ENCODE measurements around the gene PRSS33. TPM values are rescaled to one million over a fixed set of nuclear protein-coding genes. Genes with fewer than 3 reads are reported as not detected.

The PRSS33 gene
- total RNA-seq, 4 donors from 2014 or later, result not detected

DNA sequence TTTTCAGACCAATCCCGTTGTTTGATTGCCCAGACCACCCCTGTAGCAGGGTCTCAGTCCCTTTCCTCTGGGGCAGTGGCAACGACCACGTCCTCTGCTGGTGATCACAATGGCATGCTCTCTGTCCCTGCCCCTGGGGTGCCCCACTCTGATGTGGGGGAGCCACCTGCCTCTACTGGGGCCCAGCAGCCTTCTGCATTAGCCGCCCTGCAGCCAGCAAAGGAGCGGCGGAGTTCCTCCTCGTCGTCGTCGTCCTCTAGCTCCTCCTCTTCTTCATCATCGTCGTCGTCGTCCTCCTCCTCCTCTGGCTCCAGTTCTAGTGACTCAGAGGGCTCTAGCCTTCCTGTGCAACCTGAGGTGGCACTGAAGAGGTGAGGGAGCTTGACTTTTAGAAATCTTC is 19.5 kb downstream of the PRSS33 start:
- 62 to 67% methylated on average over 14 of the region's 14 CpGs for WGBS, 2 donors
- no peak for DNase-seq (ENCODE audit: low spot score in 2 of 2)
- intact Hi-C loops (cut with DNase I; ENCODE audit: low total_unique reads), result no loop called here

DNA sequence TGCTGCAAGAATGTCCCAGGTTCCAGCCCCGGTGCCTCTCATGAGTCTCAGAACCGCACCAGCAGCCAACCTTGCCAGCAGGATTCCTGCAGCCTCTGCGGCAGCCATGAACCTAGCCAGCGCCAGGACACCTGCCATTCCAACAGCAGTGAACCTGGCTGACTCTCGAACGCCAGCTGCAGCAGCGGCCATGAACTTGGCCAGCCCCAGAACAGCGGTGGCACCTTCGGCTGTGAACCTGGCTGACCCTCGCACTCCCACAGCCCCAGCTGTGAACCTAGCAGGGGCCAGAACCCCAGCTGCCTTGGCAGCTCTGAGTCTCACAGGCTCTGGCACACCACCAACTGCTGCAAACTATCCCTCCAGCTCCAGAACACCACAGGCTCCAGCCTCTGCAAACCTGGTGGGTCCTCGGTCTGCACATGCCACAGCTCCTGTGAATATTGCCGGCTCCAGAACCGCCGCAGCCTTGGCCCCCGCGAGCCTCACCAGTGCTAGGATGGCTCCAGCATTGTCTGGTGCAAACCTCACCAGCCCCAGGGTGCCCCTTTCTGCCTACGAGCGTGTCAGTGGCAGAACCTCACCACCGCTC is 20.1 kb downstream of the PRSS33 start:
- intact Hi-C loops (cut with DNase I; ENCODE audit: low total_unique reads), result no loop called here
- TF ChIP-seq, protein P1, sequence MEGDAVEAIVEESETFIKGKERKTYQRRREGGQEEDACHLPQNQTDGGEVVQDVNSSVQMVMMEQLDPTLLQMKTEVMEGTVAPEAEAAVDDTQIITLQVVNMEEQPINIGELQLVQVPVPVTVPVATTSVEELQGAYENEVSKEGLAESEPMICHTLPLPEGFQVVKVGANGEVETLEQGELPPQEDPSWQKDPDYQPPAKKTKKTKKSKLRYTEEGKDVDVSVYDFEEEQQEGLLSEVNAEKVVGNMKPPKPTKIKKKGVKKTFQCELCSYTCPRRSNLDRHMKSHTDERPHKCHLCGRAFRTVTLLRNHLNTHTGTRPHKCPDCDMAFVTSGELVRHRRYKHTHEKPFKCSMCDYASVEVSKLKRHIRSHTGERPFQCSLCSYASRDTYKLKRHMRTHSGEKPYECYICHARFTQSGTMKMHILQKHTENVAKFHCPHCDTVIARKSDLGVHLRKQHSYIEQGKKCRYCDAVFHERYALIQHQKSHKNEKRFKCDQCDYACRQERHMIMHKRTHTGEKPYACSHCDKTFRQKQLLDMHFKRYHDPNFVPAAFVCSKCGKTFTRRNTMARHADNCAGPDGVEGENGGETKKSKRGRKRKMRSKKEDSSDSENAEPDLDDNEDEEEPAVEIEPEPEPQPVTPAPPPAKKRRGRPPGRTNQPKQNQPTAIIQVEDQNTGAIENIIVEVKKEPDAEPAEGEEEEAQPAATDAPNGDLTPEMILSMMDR (IDR thresholded peaks at IDR 0.05), result no peak
- no peak for TF ChIP-seq POLR2A (IDR thresholded peaks at IDR 0.05)
- DNase-seq (ENCODE audit: low spot score in 2 of 2), result no peak
- WGBS, 2 donors, result 83 to 84% methylated on average over 14 to 15 of the region's 19 CpGs
- no peak overlapping the region for H3K4me3 ChIP-seq (ENCODE audit: low read depth, poor library complexity, severe bottlenecking)

More for the DNA sequence above, 19.5 kb downstream of the PRSS33 start:
- H3K4me3 ChIP-seq (ENCODE audit: low read depth, poor library complexity, severe bottlenecking), result no peak overlapping the region
- TF ChIP-seq, protein P1 (IDR thresholded peaks at IDR 0.05), result no peak
- TF ChIP-seq POLR2A (IDR thresholded peaks at IDR 0.05), result no peak

DNA sequence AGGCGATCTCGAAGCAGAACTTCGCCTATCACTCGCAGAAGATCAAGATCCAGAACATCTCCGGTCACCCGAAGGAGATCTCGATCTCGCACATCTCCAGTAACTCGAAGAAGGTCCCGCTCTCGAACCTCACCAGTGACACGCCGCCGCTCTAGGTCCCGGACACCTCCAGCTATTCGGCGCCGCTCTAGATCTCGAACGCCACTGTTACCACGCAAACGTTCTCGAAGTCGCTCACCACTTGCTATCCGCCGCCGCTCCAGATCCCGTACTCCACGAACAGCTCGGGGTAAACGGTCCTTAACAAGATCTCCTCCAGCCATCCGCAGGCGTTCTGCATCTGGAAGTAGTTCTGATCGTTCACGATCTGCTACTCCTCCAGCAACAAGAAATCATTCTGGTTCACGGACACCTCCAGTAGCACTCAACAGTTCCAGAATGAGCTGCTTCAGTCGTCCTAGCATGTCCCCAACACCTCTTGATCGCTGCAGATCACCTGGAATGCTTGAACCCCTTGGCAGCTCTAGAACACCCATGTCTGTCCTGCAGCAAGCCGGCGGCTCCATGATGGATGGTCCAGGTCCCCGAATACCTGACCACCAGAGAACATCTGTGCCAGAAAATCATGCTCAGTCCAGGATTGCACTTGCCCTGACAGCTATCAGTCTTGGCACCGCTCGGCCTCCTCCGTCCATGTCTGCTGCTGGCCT is 20.8 kb downstream of the PRSS33 start:
- TF ChIP-seq, protein P1 (IDR thresholded peaks at IDR 0.05), result no peak
- TF ChIP-seq POLR2A (IDR thresholded peaks at IDR 0.05), result no peak
- intact Hi-C loops (cut with DNase I; ENCODE audit: low total_unique reads), result no loop called here
- DNase-seq (ENCODE audit: low spot score in 2 of 2), result no peak
- 95% methylated on average over 43 to 44 of the region's 44 CpGs for WGBS, 2 donors
- no peak overlapping the region for H3K4me3 ChIP-seq (ENCODE audit: low read depth, poor library complexity, severe bottlenecking)

DNA sequence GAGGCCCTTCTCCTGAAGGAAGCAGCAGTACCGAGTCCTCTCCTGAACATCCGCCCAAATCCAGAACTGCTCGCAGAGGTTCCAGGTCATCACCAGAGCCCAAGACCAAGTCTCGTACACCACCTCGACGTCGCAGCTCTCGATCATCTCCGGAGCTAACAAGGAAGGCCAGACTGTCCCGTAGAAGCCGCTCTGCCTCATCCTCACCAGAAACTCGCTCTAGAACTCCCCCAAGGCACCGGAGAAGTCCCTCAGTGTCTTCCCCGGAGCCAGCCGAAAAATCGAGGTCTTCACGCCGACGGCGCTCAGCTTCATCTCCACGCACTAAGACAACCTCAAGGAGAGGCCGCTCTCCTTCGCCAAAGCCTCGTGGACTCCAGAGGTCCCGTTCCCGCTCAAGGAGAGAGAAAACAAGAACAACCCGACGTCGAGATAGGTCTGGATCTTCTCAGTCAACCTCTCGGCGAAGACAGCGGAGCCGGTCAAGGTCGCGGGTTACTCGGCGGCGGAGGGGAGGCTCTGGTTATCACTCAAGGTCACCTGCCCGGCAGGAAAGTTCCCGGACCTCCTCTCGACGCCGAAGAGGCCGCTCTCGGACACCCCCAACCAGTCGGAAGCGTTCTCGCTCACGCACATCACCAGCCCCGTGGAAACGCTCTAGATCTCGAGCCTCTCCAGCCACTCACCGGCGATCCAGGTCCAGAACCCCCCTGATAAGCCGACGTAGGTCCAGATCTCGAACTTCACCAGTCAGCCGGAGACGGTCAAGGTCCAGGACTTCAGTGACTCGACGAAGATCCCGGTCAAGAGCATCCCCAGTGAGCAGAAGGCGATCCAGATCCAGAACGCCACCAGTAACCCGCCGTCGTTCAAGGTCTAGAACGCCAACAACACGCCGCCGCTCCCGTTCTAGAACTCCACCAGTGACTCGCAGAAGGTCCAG is 21.6 kb downstream of the PRSS33 start:
- DNase-seq (ENCODE audit: low spot score in 2 of 2), result no peak
- no peak overlapping the region for H3K4me3 ChIP-seq (ENCODE audit: low read depth, poor library complexity, severe bottlenecking)
- TF ChIP-seq POLR2A (IDR thresholded peaks at IDR 0.05), result no peak
- TF ChIP-seq, protein P1 (IDR thresholded peaks at IDR 0.05), result no peak
- intact Hi-C loops (cut with DNase I; ENCODE audit: low total_unique reads), result no loop called here
- 97 to 98% methylated on average over 73 of the region's 73 CpGs for WGBS, 2 donors

DNA sequence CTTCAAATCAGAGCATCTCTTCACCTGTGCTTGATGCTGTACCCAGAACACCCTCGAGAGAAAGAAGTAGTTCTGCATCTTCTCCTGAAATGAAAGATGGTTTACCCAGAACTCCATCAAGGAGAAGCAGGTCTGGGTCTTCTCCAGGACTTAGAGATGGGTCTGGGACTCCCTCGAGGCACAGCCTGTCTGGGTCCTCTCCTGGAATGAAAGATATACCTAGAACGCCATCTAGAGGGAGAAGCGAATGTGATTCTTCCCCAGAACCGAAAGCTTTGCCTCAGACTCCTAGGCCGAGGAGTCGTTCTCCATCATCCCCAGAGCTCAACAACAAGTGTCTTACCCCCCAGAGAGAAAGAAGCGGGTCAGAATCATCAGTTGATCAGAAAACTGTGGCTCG is 22.6 kb downstream of the PRSS33 start:
- WGBS, 2 donors, result 97 to 98% methylated on average over 9 of the region's 9 CpGs
- TF ChIP-seq, protein P1 (IDR thresholded peaks at IDR 0.05), result no peak
- no peak for TF ChIP-seq POLR2A (IDR thresholded peaks at IDR 0.05)
- no peak for DNase-seq (ENCODE audit: low spot score in 2 of 2)
- intact Hi-C loops (cut with DNase I; ENCODE audit: low total_unique reads), result no loop called here
- no peak overlapping the region for H3K4me3 ChIP-seq (ENCODE audit: low read depth, poor library complexity, severe bottlenecking)
